Measurements from ENCODE around the gene BCAT1.

BCAT1 gene, protein sequence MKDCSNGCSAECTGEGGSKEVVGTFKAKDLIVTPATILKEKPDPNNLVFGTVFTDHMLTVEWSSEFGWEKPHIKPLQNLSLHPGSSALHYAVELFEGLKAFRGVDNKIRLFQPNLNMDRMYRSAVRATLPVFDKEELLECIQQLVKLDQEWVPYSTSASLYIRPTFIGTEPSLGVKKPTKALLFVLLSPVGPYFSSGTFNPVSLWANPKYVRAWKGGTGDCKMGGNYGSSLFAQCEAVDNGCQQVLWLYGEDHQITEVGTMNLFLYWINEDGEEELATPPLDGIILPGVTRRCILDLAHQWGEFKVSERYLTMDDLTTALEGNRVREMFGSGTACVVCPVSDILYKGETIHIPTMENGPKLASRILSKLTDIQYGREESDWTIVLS

DNA sequence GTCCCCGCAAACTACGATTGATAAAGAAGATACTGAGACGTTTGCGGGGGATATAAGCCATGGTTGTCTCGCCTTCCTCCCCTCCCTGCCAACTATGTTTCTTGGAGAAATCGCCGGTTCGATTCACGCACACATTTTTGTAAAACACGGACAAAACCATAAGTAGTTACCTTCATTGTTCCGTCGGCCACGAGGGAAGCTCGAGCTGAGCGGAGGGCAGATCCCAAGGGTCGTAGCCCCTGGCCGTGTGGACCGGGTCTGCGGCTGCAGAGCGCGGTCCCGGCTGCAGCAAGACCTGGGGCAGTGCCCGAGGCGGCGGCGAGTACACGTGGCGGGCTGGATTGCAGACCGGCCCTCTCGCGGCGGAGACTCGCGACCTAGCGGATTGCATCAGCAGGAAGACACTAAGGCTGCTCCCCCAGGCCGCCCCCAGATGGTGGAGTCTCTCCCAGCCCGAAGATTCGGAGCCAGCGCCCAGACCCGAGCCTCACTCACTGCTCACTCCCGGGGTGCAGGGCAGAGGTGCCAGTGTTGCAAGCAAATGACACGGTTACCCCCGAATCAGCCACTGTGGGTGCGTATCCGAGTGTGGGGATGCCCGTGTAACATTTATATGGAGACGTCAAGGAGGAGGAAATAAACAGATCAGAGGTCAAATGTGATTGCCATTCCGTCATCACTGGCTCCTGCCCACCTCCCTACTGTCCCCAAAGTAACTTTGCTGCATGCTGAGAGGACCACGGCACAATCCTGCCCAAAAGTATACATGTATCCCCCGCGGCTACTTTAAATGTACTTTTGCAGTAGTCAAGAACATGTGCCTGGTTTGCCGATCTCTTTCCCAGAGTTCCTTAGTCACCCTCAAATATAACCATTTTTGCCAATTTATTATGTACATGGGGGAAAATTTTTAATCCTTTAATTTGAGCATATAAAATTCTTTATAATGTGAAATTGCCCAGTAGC lies at the start of gene BCAT1:
Gene BCAT1 (minus strand): TSS at position 345 of the 966 bp plus-strand sequence. CDS start 169 bp downstream, at position 176.
- peak; percentile 58 to 88 for DNase-seq (ENCODE audit: low spot score in 2 of 2)
- Histone ChIP-seq H3K4me3 (peak within 1 kb of the TSS; percentile 62), H3K9me3 (no peaks in the 10 kb centered on the region), H3K4me1 (peaks cover 55% of the 10 kb centered on the region), H3K36me3 (replicated peaks) (peaks cover 14% of the 10 kb centered on the region), H3K27me3 (ENCODE audit: low read depth) (no peaks in the 10 kb centered on the region)
- in situ Hi-C loops (cut with MboI; ENCODE audit: low sequenced_read_pairs) = no loop called here

DNA sequence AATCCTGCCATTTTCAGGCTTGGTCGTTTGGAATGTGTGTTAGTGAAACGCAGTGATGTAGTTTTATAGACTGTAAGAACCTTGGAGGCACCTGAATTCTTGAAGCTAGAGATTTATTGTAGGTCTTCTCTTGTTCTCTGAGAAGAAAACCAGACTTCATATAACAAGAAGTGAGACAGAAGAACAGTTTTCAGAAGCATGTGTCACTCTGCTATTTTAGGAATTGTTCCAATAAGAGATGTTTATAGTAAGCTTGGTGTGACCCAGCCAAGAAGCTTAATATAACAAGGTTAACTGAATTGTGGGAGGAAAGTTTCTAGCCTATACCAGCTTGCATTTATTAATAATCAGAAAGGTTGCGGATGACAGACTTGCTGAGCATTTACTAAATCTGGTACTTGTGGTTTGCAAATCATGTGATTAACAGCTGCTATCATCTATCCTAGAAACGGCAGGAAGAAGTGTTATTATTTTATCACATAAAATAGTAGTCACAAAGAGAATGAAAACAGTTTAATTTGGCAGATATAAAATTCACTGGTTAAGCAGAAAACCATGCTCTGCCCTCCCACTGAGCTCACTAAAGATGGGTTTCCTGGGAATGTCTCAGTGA lies 49.2 kb upstream of the BCAT1 start:
- in situ Hi-C loops (cut with MboI; ENCODE audit: low sequenced_read_pairs) = no loop called here
- no peaks in the 10 kb centered on the region for H3K4me1 ChIP-seq
- DNase-seq (ENCODE audit: low spot score in 2 of 2) = no peak
- no peaks in the 10 kb centered on the region for H3K36me3 ChIP-seq (replicated peaks)
- no peaks in the 10 kb centered on the region for H3K9me3 ChIP-seq
- no peak overlapping the region for H3K4me3 ChIP-seq
- no peaks in the 10 kb centered on the region for H3K27me3 ChIP-seq (ENCODE audit: low read depth)

DNA sequence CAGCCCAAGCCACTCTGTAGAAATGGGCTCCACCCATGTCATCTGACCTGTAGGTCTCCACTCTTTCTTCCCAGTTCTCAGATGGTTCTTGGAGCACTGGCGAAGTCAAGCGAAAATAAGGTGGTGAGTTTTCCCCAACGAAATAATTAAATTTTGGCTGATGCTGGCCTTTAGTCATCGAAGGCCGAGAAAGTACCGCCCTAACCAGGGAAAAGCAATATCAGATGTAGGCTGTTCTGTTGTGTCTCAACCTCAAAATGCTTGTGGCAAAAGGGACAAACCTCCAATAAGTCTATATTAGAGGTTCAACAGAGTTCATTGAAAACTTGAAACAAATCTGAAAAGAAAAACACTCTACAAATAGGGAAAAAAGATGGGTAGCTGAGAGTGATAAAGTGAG lies 48.6 kb upstream of the BCAT1 start:
- Histone ChIP-seq H3K36me3 (replicated peaks) (no peaks in the 10 kb centered on the region), H3K27me3 (ENCODE audit: low read depth) (no peaks in the 10 kb centered on the region), H3K4me1 (no peaks in the 10 kb centered on the region), H3K9me3 (no peaks in the 10 kb centered on the region), H3K4me3 (no peak overlapping the region)
- in situ Hi-C loops (cut with MboI; ENCODE audit: low sequenced_read_pairs) = no loop called here
- DNase-seq (ENCODE audit: low spot score in 2 of 2) = no peak

DNA sequence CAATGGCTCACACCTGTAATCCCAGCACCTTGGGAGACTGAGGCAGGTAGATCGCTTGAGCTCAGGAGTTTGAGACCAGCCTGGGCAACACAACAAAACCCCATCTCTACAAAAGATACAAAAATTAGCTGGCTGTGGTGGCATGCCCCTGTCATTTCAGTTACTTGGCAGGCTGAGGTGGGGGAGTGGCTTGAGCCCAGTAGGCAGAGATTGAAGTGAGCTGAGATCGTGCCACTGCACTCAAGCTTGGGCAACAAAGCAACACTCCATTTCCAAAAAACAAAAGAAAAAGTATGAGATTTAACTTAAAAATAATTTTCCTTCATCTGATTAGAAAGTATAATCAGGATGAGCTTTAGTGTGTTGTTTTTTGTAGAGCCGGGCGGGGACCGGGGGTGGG lies 47.9 kb upstream of the BCAT1 start:
- Histone ChIP-seq H3K36me3 (replicated peaks) (no peaks in the 10 kb centered on the region), H3K27me3 (ENCODE audit: low read depth) (no peaks in the 10 kb centered on the region), H3K9me3 (no peaks in the 10 kb centered on the region), H3K4me3 (no peak overlapping the region), H3K4me1 (no peaks in the 10 kb centered on the region)
- in situ Hi-C loops (cut with MboI; ENCODE audit: low sequenced_read_pairs) = no loop called here
- no peak for DNase-seq (ENCODE audit: low spot score in 2 of 2)

DNA sequence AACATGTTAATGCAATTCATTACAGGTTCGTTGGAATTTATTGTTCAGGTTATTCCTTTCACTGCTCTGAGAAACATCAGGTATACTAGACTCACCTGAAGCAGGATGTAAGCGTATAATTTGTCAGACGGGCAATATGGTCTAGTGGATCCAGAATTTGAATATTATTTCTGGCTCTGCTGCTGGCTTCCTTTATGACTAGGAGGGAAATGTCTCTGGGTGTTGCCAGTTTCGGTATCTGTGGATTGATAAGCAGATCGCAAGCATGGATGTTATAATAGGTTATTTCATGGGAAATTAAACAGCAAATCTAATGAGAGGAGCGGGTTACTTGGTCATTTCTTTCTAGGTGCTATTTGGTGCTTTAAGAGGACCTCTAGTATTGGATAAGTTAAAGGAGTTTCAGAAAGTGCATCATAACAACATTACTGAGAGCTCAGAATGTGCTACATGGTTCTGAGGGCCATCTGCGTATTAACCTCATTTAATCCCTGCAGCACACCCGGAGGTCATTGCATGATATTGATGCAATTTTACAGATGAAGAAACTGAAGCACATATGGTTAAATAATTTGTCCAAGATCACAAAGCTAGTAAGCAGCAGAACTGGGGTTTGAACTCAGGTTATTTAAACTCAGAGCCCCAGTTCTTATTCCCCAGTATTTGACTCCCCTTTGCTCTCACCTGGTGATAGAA lies 47.3 kb upstream of the BCAT1 start:
- Histone ChIP-seq H3K4me1 (no peaks in the 10 kb centered on the region), H3K4me3 (no peak overlapping the region)

DNA sequence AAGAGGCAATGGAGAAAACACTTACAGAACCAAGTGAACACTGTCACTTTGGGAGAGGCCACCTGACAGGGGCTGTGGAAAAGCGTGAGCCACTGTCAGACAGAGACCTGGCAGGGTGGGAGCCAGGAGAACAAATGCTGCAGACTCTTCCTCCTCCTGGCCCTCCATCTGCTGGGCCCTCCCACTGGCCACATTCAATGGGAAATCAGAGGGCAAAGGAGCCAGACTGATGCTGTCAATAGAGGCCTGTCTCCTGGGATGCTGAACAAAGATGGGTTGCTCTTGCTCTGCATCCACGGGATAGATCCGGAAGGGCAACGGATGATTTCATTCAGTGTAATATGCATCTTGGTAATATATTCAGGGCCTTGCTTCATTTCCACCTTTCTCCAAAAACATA lies 44.9 kb upstream of the BCAT1 start:
- no peak overlapping the region for H3K4me3 ChIP-seq
- no peaks in the 10 kb centered on the region for H3K27me3 ChIP-seq (ENCODE audit: low read depth)
- no peaks in the 10 kb centered on the region for H3K9me3 ChIP-seq
- DNase-seq (ENCODE audit: low spot score in 2 of 2) = no peak
- in situ Hi-C loops (cut with MboI; ENCODE audit: low sequenced_read_pairs) = loop anchor here (5.0 kb wide), 1 partner anchor 134 kb away; no protein-coding TSS in a partner anchor
- no peaks in the 10 kb centered on the region for H3K4me1 ChIP-seq
- H3K36me3 ChIP-seq (replicated peaks) = no peaks in the 10 kb centered on the region

More for the DNA sequence above, 47.3 kb upstream of the BCAT1 start:
- H3K36me3 ChIP-seq (replicated peaks) = no peaks in the 10 kb centered on the region
- H3K27me3 ChIP-seq (ENCODE audit: low read depth) = no peaks in the 10 kb centered on the region
- no peaks in the 10 kb centered on the region for H3K9me3 ChIP-seq
- DNase-seq (ENCODE audit: low spot score in 2 of 2) = no peak
- in situ Hi-C loops (cut with MboI; ENCODE audit: low sequenced_read_pairs) = no loop called here

DNA sequence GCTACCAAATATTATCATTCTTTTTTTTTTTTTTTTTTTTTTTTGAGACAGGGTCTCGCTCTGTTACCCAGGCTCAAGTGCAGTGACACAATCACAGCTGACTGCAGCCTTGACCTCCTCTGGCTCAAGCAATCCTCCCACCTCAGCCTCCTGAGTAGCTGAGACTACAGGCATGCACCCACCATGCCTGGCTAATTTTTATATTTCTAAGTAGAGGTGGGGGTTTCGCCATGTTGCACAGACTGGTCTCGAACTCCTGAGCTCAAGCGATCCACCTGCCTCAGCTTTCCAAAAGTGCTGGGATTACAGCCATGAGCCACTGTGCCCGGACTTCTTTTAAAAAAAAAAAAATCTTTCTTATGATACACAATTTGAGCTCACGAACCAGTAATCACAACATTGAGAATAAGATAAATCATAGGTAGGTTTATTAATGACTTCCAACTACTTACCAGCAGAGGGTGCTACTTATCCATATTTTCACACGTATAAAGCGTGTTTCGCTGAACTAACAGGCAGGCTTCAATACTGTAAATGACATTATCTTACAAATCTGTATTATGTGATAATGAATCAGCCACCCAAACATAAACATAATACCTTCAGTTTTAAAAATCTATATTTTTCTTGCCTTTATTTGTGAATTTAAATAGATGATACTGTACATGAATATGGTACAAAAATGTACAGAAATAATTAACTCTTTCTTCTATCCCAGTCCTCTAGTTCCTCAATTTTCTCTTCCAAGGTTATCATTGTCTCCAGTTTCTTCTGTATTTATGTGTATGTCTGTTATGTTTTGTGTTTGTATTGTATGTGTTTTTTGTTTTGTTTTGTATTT lies 42.5 kb upstream of the BCAT1 start:
- no peaks in the 10 kb centered on the region for H3K9me3 ChIP-seq
- DNase-seq (ENCODE audit: low spot score in 2 of 2) = peak in 1 of 2 experiments; percentile 79
- H3K27me3 ChIP-seq (ENCODE audit: low read depth) = no peaks in the 10 kb centered on the region
- no peaks in the 10 kb centered on the region for H3K4me1 ChIP-seq
- H3K36me3 ChIP-seq (replicated peaks) = no peaks in the 10 kb centered on the region
- H3K4me3 ChIP-seq = no peak overlapping the region
- in situ Hi-C loops (cut with MboI; ENCODE audit: low sequenced_read_pairs) = loop anchor here (5.0 kb wide), 1 partner anchor 136 kb away; no protein-coding TSS in a partner anchor

DNA sequence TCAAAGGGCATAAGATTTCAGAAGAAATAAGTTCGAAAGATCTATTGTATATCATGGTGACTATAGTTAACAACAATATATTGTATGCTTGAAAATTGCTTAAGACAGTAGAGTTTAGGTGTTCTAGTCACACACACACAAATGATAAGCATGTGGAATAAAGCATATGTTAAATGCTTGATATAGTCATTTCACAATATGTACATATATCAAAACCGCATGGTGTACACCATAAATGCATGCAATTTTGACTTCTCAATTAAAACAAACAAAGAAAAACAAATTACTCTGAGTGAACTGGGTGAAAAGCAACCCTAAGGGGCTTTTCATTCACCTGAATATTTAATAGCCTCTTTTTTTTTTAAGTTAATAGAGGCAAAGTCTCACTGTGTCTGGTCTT lies 40.3 kb upstream of the BCAT1 start:
- Histone ChIP-seq H3K4me1 (no peaks in the 10 kb centered on the region), H3K36me3 (replicated peaks) (no peaks in the 10 kb centered on the region), H3K27me3 (ENCODE audit: low read depth) (no peaks in the 10 kb centered on the region), H3K9me3 (no peaks in the 10 kb centered on the region), H3K4me3 (no peak overlapping the region)
- DNase-seq (ENCODE audit: low spot score in 2 of 2) = no peak
- in situ Hi-C loops (cut with MboI; ENCODE audit: low sequenced_read_pairs) = no loop called here

DNA sequence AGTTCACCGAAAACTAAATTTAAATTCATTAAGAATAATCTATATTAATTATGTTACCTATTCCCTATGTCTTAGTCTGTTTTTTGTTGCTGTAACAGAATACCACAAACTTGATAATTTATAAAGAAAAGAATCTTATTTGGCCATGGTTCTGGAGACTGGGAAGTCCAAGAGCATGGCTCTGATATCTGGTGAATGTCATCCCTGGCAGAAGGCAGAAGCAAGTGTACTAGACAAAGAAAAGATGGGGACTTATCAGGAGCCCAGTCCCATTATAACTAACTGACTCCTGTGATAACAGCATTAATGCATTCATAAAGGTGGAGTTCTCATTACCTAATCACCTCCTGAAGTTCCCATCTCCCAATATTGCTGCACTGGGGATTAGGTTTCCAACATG lies 33.3 kb upstream of the BCAT1 start:
- Histone ChIP-seq H3K9me3 (0 out of 2 replicates have a peak, but pooled peaks cover 3% of the 10 kb centered on the region), H3K4me1 (no peaks in the 10 kb centered on the region)
- in situ Hi-C loops (cut with MboI; ENCODE audit: low sequenced_read_pairs) = no loop called here

DNA sequence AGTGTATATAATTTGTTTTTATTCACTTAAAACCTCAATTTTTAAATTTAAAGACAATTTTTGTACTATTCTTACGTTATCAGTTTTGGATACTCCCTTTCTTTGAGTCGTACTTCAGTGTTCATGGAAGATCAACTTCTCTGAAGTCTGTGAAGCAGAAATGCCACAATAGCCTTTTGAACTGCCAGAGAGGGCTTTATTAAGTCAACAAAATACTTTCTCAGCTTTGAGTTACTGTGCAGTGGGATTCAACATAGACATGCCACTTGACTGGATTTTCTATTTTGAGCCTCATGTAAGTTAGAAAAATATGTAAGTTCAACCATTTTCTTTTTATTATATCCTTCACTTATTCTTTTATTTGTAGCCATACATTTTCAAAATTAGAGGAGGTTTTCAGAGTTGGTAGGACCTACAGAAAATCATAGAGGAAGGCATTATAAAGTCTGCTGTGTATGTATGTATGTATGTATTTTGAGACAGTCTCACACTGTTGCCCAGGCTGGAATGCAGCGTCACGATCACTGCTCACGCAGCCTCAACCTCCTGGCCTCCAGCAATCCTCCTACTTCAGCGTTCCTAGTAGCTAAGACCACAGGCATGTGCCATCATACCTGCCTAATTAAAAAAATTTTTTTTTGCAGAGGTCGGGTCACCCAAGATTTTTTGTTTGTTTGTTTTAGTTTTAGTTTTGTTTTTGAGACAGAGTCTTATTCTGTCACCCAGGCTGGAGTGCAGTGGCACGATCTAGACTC lies 31.3 kb upstream of the BCAT1 start:
- in situ Hi-C loops (cut with MboI; ENCODE audit: low sequenced_read_pairs) = no loop called here
- H3K27me3 ChIP-seq (ENCODE audit: low read depth) = no peaks in the 10 kb centered on the region
- no peak for DNase-seq (ENCODE audit: low spot score in 2 of 2)
- H3K36me3 ChIP-seq (replicated peaks) = no peaks in the 10 kb centered on the region
- H3K4me1 ChIP-seq = no peaks in the 10 kb centered on the region
- H3K4me3 ChIP-seq = no peak overlapping the region
- 0 out of 2 replicates have a peak, but pooled peaks cover 3% of the 10 kb centered on the region for H3K9me3 ChIP-seq

More for the DNA sequence above, 33.3 kb upstream of the BCAT1 start:
- Histone ChIP-seq H3K36me3 (replicated peaks) (no peaks in the 10 kb centered on the region), H3K27me3 (ENCODE audit: low read depth) (no peaks in the 10 kb centered on the region), H3K4me3 (no peak overlapping the region)
- no peak for DNase-seq (ENCODE audit: low spot score in 2 of 2)

DNA sequence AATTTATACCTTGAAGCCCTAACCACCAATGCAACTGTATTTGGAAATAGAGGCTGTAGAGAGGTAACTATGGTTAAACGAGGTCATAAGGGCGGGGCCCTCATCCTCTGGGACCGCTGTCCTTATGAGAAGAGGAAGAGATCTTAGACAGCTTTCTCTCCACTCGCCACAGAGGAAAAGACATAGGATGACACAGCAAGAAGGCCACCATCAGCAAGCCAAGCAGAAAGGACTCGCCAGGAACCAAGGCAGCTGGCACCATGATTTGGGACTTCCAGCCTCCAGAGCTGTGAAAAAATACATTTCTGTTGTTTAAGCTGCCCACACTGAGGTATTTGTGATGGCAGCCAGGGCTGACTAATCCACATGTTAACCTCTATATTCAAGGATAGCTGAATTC lies 30.4 kb upstream of the BCAT1 start:
- DNase-seq (ENCODE audit: low spot score in 2 of 2) = no peak
- in situ Hi-C loops (cut with MboI; ENCODE audit: low sequenced_read_pairs) = no loop called here
- Histone ChIP-seq H3K36me3 (replicated peaks) (no peaks in the 10 kb centered on the region), H3K9me3 (0 out of 2 replicates have a peak, but pooled peaks cover 3% of the 10 kb centered on the region), H3K4me1 (no peaks in the 10 kb centered on the region), H3K27me3 (ENCODE audit: low read depth) (no peaks in the 10 kb centered on the region), H3K4me3 (no peak overlapping the region)

DNA sequence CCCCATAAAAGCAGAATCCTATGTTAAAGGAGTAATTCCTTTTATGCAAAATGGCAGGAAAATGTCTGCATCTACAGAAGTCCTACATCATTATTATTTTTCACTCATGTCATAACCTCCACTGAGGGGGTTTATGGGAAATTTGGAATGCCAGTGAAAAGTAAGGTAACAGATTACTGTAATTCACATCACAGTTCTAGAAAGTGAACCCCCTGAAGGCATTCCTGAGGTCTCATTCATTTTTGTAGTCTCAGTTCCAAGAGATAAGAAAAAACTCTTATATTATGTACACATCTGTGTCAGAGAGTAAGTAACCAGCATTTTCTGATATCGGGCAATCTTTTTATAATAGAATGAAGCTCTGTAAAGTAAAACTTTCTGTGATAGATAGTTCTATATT lies 28.8 kb upstream of the BCAT1 start:
- H3K36me3 ChIP-seq (replicated peaks) = no peaks in the 10 kb centered on the region
- no peak overlapping the region for H3K4me3 ChIP-seq
- in situ Hi-C loops (cut with MboI; ENCODE audit: low sequenced_read_pairs) = no loop called here
- no peaks in the 10 kb centered on the region for H3K4me1 ChIP-seq
- H3K9me3 ChIP-seq = 0 out of 2 replicates have a peak, but pooled peaks cover 1% of the 10 kb centered on the region
- no peaks in the 10 kb centered on the region for H3K27me3 ChIP-seq (ENCODE audit: low read depth)
- DNase-seq (ENCODE audit: low spot score in 2 of 2) = no peak

Data from HAP-1 (cell line).